GM12878 (cell line): ENCODE data around the gene DNAH1. TPM values are rescaled to one million over a fixed set of nuclear protein-coding genes. Genes with fewer than 3 reads are reported as not detected.

ENCODE experiments used
- ATAC-seq: fragments of 200-7000 bp; cut with Tn5 transposase; 3 replicates; pipeline ENCODE4 v1.9.1; 2020; ENCODE audit warnings: mild to moderate bottlenecking, moderate library complexity
- BruUV-seq: library from RNA; stranded (reverse); fragments of 400-500 nt; replicated peaks from 2 replicates; lab custom pipeline; 2021; lab: Mats Ljungman, UMichigan
- CTCF ChIA-PET: fragments of 300-600 bp; sonication (Branson Sonifier 250); formaldehyde crosslinking; extraction: SDS; loops from one replicate; lab custom pipeline; 2021; ENCODE audit warnings: inconsistent platforms; lab: Yijun Ruan, JAX
- POLR2A ChIA-PET: fragments of 350-600 bp; formaldehyde crosslinking; extraction: SDS; loops from one replicate; lab custom pipeline; 2021; ENCODE audit warnings: inconsistent platforms; lab: Charles Lee
- RAD21 ChIA-PET: fragments of 300-600 bp; sonication (Branson Sonifier 250); formaldehyde crosslinking; loops from one replicate; lab custom pipeline; 2023; ENCODE audit warnings: antibody characterized with exemption; ENCODE audit not compliant: unreplicated experiment; lab: Charles Lee
- SMC1A ChIA-PET: fragments of 300-600 bp; sonication (Branson Sonifier 250); formaldehyde crosslinking; loops from one replicate; lab custom pipeline; 2023; ENCODE audit not compliant: unreplicated experiment, uncharacterized antibody; lab: Charles Lee
- DNase-seq: peaks from one replicate; pipeline ENCODE4 v3.0.0-alpha.2; 2011; ENCODE audit warnings: low read depth, low spot score
- FAIRE-seq: peaks from 3 replicates; lab custom pipeline; 2011; peaks lifted over from hg19 to GRCh38; lab: Jason Lieb, UNC
- H2AFZ ChIP-seq: 2 replicates; pipeline ENCODE4 v1.6.0; 2011; ENCODE audit warnings: low read depth, low read length, control low read depth; ENCODE audit not compliant: control insufficient read depth
- H3K27ac ChIP-seq: 2 replicates; pipeline ENCODE4 v1.5.1; 2011; ENCODE audit warnings: control low read depth; ENCODE audit not compliant: control insufficient read depth, insufficient read depth
- H3K27me3 ChIP-seq, 2 experiments: replicated peaks in 1 of 2; 2 replicates each; pipeline versions ENCODE4 v1.6.0 to v1.6.1; 2011; ENCODE audit warnings: low read length in 1 of 2; ENCODE audit not compliant: control insufficient read depth in 2 of 2, insufficient read depth in 2 of 2
- H3K36me3 ChIP-seq, 2 experiments: 2 replicates each; pipeline ENCODE4 v1.5.1; 2011; ENCODE audit warnings: low read length in 1 of 2; ENCODE audit not compliant: control insufficient read depth in 2 of 2, insufficient read depth in 2 of 2
- H3K4me1 ChIP-seq: 2 replicates; pipeline ENCODE4 v1.6.1; 2011; ENCODE audit warnings: mild to moderate bottlenecking, low read length, moderate library complexity, mixed read lengths; ENCODE audit not compliant: control insufficient read depth, insufficient read depth
- H3K4me2 ChIP-seq: 2 replicates; pipeline ENCODE4 v1.6.0; 2011; ENCODE audit warnings: control low read depth; ENCODE audit not compliant: control insufficient read depth, insufficient read depth
- H3K4me3 ChIP-seq: fragments of 200-600 bp; sonication (generic); 2 replicates; pipeline ENCODE4 v1.5.1; 2016
- H3K79me2 ChIP-seq: 2 replicates; pipeline ENCODE4 v1.6.0; 2011; ENCODE audit warnings: low read length; ENCODE audit not compliant: control insufficient read depth, insufficient read depth
- H3K9ac ChIP-seq: 2 replicates; pipeline ENCODE4 v1.8.0; 2011; ENCODE audit warnings: low read length, control low read depth, mixed read lengths; ENCODE audit not compliant: control insufficient read depth, insufficient read depth
- H3K9me3 ChIP-seq: replicated peaks from 3 replicates; pipeline ENCODE4 v1.5.1; 2011; ENCODE audit warnings: mild to moderate bottlenecking, low read length; ENCODE audit not compliant: control insufficient read depth, insufficient read depth
- H4K20me1 ChIP-seq: 2 replicates; pipeline ENCODE4 v1.6.0; 2011; ENCODE audit not compliant: control insufficient read depth, insufficient read depth
- ASH2L ChIP-seq: fragments of 300-600, 200-600 bp; sonication (generic); IDR thresholded peaks from 2 replicates; pipeline ENCODE4 v1.6.1; 2017; ENCODE audit warnings: low read depth, mild to moderate bottlenecking, borderline replicate concordance
- FOS ChIP-seq: IDR thresholded peaks from 3 replicates; pipeline ENCODE4 v1.6.1; 2011; ENCODE audit warnings: borderline replicate concordance; ENCODE audit not compliant: insufficient read length; ENCODE audit errors: extremely low read depth
- HDAC2 ChIP-seq: fragments of 200-600 bp; sonication (generic); IDR thresholded peaks from 2 replicates; pipeline ENCODE4 v1.6.1; 2017
- MXI1 ChIP-seq: fragments of 150-350 bp; IDR thresholded peaks from 2 replicates; pipeline ENCODE4 v1.6.1; 2011; ENCODE audit warnings: low read depth, mild to moderate bottlenecking, inconsistent platforms, low read length, improper control_type of control experiment
- POU2F2 ChIP-seq: IDR thresholded peaks from 3 replicates; pipeline ENCODE4 v1.6.1; 2011; ENCODE audit warnings: low read depth, mild to moderate bottlenecking, low read length, borderline replicate concordance
- SMC3 ChIP-seq: IDR thresholded peaks from 2 replicates; pipeline ENCODE4 v1.6.1; 2011; ENCODE audit warnings: low read length, improper control_type of control experiment, borderline replicate concordance
- SPI1 ChIP-seq: IDR thresholded peaks from 2 replicates; pipeline ENCODE4 v1.6.1; 2011; ENCODE audit warnings: low read depth, mild to moderate bottlenecking, low read length, moderate library complexity, borderline replicate concordance; ENCODE audit not compliant: insufficient read depth
- SREBF1 ChIP-seq: IDR thresholded peaks from 2 replicates; pipeline ENCODE4 v1.6.1; 2012; ENCODE audit warnings: mild to moderate bottlenecking, low read length
- SRF ChIP-seq, 2 experiments: IDR thresholded peaks; 2 replicates each; pipeline ENCODE4 v1.6.1; 2011; ENCODE audit warnings: low read depth in 2 of 2, low read length in 2 of 2, mild to moderate bottlenecking in 1 of 2, moderate library complexity in 1 of 2
- YY1 ChIP-seq: IDR thresholded peaks from 2 replicates; pipeline ENCODE4 v1.6.1; 2011; ENCODE audit warnings: low read depth, mild to moderate bottlenecking, low read length
- WGBS: methylation state at CpG from one replicate; pipeline ENCODE4 v1.1.6; 2016; ENCODE audit warnings: low lambda C conversion rate; ENCODE audit not compliant: insufficient replicate concordance, insufficient coverage; ENCODE audit errors: missing lambda C conversion rate; 5-methylcytosine and 5-hydroxymethylcytosine counted together
- in situ Hi-C: fragments of 300-500 bp; cut with MboI; formaldehyde crosslinking; loops from 9 replicates; pipeline ENCODE4 v1.14.3; 2018; ENCODE audit warnings: mixed read lengths
- intact Hi-C: fragments of 100-400 bp; cut with micrococcal nuclease; formaldehyde crosslinking; loops from one replicate; pipeline ENCODE4 v1.14.2; 2022; ENCODE audit not compliant: unreplicated experiment
- polyA plus RNA-seq, 11 experiments: library from polyadenylated mRNA; depleted of rRNA in 4 of 11; unstranded in 6 of 11; stranded (reverse) in 5 of 11; fragments of >200 nt; fragmentation: Nextera tagmentation in 4 of 11; fragmentation: Illumina TruSeq in 1 of 11; extraction: Ambion mirVana in 4 of 11; extraction: Trizol in 1 of 11; gene quantifications; 1 replicate in 1 of 11; 2 replicates in 10 of 11; pipeline versions ENCODE4 v1.2.1 to v1.2.3, GENCODE V29; 2011 to 2016; ENCODE audit warnings: inconsistent platforms in 2 of 11, missing spikeins in 2 of 11, low read depth in 1 of 11
- total RNA-seq, 4 experiments: library from RNA; depleted of rRNA in 3 of 4; stranded (reverse); fragments of >200 nt in 3 of 4; fragmentation: Illumina TruSeq in 1 of 4; extraction: Trizol in 1 of 4; gene quantifications; 2 replicates each; pipeline versions ENCODE4 v1.2.1 to v1.2.3, GENCODE V29; 2013 to 2021
- TF ChIP-seq, protein P1 (sequence below): IDR thresholded peaks from 2 replicates; pipeline ENCODE4 v1.6.1; 2011; ENCODE audit warnings: low read depth, mild to moderate bottlenecking, low read length, moderate library complexity, borderline replicate concordance; ENCODE audit errors: extremely low read depth
- TF ChIP-seq, protein P2 (sequence below): fragments of 450-650 bp; IDR thresholded peaks from 2 replicates; pipeline ENCODE4 v1.6.1; 2017; ENCODE audit warnings: antibody characterized with exemption, mild to moderate bottlenecking, moderate library complexity

The DNAH1 gene
- total and polyA plus RNA-seq, 10 of the 15 experiments (the other 5 are each of a cell fraction or from before 2014, with no cell fraction given), result 0.31 to 5.8 (median 2.7) TPM

DNA sequence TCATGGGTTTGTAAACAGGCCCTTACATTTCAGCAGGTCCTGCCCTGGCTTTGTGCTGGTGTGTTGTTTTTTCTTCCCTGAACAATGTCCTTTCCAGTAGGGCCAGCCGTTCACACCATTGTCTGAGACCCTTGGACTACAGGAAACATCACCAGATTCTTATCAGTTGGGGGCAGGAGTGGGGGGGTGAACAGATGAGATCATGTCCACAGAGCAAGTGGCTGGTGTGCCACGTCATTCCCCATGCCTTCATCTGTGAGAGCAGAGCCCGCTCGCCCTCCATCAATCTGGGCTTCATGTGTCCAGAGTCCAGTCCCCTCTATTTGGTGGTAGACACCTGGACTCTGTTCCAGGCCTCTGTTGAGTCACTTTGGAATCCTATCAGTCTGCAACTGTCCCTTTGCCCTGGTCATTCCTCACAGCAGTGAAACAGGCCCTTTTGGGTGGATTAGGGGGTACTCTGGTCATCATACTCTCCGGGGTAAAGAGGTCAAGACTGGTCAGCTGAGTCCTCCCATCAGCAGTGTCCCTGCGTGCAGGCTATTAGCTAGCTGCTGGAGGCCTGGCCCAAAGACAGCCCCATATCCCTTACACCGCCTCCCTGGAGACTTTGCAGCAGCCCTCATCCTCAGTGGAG lies 113.8 kb downstream of the DNAH1 start:
- RAD21 ChIA-PET, result no interaction called here
- Histone ChIP-seq H3K4me1 (no peaks in the 10 kb centered on the region), H2AFZ (no peak overlapping the region), H3K79me2 (no peaks in the 10 kb centered on the region), H3K4me3 (no peak overlapping the region), H3K27ac (no peak overlapping the region), H3K36me3 (no peaks in the 10 kb centered on the region), H3K4me2 (no peak overlapping the region), H3K9ac (no peak overlapping the region), H4K20me1 (no peaks in the 10 kb centered on the region), H3K9me3 (no peaks in the 10 kb centered on the region), H3K27me3 (no peaks in the 10 kb centered on the region)
- SMC1A ChIA-PET, result interaction anchor here (1.0 to 2.6 kb wide), 2 partner anchors 16 to 17 kb away, joined by 5 to 14 read pairs; partner anchors contain the start of gene SEMA3G
- intact Hi-C loops (no loop called here), in situ Hi-C loops (no loop called here)
- ATAC-seq, result no peak
- no peak for FAIRE-seq
- CTCF ChIA-PET, result interaction anchor here (1.0 to 8.8 kb wide), 4 partner anchors 17 to 152 kb away, joined by 4 to 147 read pairs (median 15); partner anchors contain the start of genes SEMA3G and TNNC1
- POLR2A ChIA-PET, result interaction anchor here (1.1 kb wide), 1 partner anchor 17 kb away, joined by 3 read pairs; no protein-coding TSS in a partner anchor
- BruUV-seq, result no TSS peak
- TF ChIP-seq ASH2L, result no peak
- no peak for TF ChIP-seq POU2F2
- TF ChIP-seq YY1, result no peak
- TF ChIP-seq, protein P1, sequence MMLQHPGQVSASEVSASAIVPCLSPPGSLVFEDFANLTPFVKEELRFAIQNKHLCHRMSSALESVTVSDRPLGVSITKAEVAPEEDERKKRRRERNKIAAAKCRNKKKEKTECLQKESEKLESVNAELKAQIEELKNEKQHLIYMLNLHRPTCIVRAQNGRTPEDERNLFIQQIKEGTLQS, result no peak
- TF ChIP-seq SPI1, result no peak
- TF ChIP-seq, protein P2, sequence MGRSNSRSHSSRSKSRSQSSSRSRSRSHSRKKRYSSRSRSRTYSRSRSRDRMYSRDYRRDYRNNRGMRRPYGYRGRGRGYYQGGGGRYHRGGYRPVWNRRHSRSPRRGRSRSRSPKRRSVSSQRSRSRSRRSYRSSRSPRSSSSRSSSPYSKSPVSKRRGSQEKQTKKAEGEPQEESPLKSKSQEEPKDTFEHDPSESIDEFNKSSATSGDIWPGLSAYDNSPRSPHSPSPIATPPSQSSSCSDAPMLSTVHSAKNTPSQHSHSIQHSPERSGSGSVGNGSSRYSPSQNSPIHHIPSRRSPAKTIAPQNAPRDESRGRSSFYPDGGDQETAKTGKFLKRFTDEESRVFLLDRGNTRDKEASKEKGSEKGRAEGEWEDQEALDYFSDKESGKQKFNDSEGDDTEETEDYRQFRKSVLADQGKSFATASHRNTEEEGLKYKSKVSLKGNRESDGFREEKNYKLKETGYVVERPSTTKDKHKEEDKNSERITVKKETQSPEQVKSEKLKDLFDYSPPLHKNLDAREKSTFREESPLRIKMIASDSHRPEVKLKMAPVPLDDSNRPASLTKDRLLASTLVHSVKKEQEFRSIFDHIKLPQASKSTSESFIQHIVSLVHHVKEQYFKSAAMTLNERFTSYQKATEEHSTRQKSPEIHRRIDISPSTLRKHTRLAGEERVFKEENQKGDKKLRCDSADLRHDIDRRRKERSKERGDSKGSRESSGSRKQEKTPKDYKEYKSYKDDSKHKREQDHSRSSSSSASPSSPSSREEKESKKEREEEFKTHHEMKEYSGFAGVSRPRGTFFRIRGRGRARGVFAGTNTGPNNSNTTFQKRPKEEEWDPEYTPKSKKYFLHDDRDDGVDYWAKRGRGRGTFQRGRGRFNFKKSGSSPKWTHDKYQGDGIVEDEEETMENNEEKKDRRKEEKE, result no peak
- no peak for TF ChIP-seq HDAC2
- no peak for TF ChIP-seq MXI1
- TF ChIP-seq FOS, result no peak
- TF ChIP-seq SRF (IDR thresholded peaks at IDR 0.05; ENCODE audit: low read depth in 2 of 2, low read length in 2 of 2), result no peak
- TF ChIP-seq SREBF1, result no peak
- TF ChIP-seq SMC3, result no peak
- 41% methylated on average over 7 of the region's 7 CpGs for WGBS
- DNase-seq, result no peak
